ENCODE results near the gene RASGRP3.

RASGRP3 gene

DNA sequence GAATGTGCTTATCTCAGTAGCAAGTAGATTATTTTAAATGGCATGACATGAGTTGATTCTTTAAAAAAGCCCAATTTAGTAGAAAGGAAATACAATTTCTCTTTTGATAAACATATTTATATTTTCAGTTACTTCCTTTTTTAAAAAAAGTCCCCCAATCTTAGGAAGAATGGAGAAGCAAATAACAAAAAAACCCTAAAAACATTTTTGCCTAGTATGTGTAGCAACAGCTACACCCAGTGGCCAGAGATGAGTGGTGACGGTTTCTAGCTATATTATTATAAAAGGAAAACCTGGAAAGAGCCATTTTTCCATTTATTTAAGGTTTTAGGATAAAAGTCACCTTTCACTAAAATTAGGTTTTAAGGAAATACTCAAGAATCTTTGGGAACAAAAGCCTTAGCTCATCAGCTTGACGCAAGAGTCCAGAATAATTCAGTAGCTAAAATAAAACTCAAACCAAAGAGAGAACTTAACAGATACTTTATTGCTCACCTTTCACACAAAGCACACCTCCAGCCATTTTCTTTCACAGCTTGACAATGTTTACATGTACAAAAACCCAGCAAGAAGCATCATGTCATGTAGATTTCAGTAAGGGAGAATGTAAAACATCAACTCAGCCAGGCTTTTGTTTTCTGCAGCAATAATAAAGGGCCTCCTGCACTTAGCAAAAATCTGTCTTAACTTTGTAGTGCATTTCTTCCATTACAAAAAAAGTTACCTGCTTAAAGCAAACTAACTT is 106.9 kb downstream of the RASGRP3 start:
- peak; percentile 60 for TF ChIP-seq RAD21 (IDR thresholded peaks at IDR 0.05; ENCODE audit: low read depth)
- TF ChIP-seq TEAD4 (IDR thresholded peaks at IDR 0.05): no peak
- TF ChIP-seq TCF12 (IDR thresholded peaks at IDR 0.05; ENCODE audit: low read depth): no peak
- TF ChIP-seq, protein P1, sequence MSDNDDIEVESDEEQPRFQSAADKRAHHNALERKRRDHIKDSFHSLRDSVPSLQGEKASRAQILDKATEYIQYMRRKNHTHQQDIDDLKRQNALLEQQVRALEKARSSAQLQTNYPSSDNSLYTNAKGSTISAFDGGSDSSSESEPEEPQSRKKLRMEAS (IDR thresholded peaks at IDR 0.05): no peak

DNA sequence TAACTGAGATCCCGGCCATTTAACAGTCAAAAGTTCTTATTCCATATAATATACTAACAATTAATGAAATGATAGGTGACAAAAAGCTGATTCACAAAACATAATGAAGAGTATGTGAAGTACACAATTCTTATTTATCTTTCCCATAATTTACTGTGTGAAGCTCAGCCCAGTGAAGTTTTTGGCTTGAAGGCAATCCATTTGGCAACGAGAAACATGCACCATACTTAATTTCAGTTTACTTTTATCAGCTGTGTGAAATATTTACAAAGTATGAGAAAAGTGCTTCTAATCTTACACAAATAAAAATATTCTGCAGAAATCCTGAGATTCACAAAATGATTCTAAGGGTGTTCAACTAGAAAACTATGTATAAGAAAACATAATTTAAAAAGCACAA is 110.3 kb downstream of the RASGRP3 start:
- TF ChIP-seq, protein P2, sequence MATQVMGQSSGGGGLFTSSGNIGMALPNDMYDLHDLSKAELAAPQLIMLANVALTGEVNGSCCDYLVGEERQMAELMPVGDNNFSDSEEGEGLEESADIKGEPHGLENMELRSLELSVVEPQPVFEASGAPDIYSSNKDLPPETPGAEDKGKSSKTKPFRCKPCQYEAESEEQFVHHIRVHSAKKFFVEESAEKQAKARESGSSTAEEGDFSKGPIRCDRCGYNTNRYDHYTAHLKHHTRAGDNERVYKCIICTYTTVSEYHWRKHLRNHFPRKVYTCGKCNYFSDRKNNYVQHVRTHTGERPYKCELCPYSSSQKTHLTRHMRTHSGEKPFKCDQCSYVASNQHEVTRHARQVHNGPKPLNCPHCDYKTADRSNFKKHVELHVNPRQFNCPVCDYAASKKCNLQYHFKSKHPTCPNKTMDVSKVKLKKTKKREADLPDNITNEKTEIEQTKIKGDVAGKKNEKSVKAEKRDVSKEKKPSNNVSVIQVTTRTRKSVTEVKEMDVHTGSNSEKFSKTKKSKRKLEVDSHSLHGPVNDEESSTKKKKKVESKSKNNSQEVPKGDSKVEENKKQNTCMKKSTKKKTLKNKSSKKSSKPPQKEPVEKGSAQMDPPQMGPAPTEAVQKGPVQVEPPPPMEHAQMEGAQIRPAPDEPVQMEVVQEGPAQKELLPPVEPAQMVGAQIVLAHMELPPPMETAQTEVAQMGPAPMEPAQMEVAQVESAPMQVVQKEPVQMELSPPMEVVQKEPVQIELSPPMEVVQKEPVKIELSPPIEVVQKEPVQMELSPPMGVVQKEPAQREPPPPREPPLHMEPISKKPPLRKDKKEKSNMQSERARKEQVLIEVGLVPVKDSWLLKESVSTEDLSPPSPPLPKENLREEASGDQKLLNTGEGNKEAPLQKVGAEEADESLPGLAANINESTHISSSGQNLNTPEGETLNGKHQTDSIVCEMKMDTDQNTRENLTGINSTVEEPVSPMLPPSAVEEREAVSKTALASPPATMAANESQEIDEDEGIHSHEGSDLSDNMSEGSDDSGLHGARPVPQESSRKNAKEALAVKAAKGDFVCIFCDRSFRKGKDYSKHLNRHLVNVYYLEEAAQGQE (IDR thresholded peaks at IDR 0.05; ENCODE audit: low read depth): no peak
- no peak for TF ChIP-seq TAF1 (IDR thresholded peaks at IDR 0.05; ENCODE audit: low read depth)
- TF ChIP-seq, protein P1 (IDR thresholded peaks at IDR 0.05): no peak
- TF ChIP-seq YY1 (IDR thresholded peaks at IDR 0.05; ENCODE audit: low read depth): no peak
- TF ChIP-seq EGR1 (IDR thresholded peaks at IDR 0.05): no peak
- TF ChIP-seq TEAD4 (IDR thresholded peaks at IDR 0.05): no peak
- no peak for TF ChIP-seq ZBTB7A (IDR thresholded peaks at IDR 0.05; ENCODE audit: low read depth)
- no peak for TF ChIP-seq CREB1 (IDR thresholded peaks at IDR 0.05; ENCODE audit: low read depth)
- no peak for TF ChIP-seq TCF12 (IDR thresholded peaks at IDR 0.05; ENCODE audit: low read depth)
- no peak for TF ChIP-seq EP300 (IDR thresholded peaks at IDR 0.05; ENCODE audit: borderline replicate concordance)
- no peak for TF ChIP-seq RAD21 (IDR thresholded peaks at IDR 0.05; ENCODE audit: low read depth)
- TF ChIP-seq, protein P3, sequence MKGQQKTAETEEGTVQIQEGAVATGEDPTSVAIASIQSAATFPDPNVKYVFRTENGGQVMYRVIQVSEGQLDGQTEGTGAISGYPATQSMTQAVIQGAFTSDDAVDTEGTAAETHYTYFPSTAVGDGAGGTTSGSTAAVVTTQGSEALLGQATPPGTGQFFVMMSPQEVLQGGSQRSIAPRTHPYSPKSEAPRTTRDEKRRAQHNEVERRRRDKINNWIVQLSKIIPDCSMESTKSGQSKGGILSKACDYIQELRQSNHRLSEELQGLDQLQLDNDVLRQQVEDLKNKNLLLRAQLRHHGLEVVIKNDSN (IDR thresholded peaks at IDR 0.05): no peak
- no peak for TF ChIP-seq NFIC (IDR thresholded peaks at IDR 0.05)
- TF ChIP-seq CEBPB (IDR thresholded peaks at IDR 0.05): no peak

DNA sequence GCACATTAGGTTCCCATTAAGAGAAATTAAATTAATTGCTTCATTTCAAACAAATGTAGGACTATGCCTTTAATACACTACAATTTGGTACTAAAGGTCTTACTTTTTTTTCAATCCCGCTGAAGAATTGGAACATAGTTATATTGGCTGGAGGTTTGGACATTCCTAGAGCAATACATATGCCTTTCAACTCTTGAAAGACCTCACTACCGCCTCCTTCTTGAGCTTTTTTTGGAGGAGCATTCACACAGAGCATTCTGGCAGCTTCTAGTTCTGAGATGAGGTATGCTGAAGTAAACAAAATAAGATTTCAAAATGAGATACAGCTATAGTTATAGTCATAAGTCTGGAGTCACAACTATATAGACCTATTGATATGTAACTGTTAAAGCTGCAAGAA is 111.8 kb downstream of the RASGRP3 start:
- TF ChIP-seq, protein P2 (IDR thresholded peaks at IDR 0.05; ENCODE audit: low read depth): no peak
- TF ChIP-seq YY1 (IDR thresholded peaks at IDR 0.05; ENCODE audit: low read depth) (no peak), ZBTB7A (IDR thresholded peaks at IDR 0.05; ENCODE audit: low read depth) (no peak), FOXM1 (IDR thresholded peaks at IDR 0.05; ENCODE audit: borderline replicate concordance, low read depth) (no peak), NFIC (IDR thresholded peaks at IDR 0.05) (no peak), EP300 (IDR thresholded peaks at IDR 0.05; ENCODE audit: borderline replicate concordance) (no peak)

DNA sequence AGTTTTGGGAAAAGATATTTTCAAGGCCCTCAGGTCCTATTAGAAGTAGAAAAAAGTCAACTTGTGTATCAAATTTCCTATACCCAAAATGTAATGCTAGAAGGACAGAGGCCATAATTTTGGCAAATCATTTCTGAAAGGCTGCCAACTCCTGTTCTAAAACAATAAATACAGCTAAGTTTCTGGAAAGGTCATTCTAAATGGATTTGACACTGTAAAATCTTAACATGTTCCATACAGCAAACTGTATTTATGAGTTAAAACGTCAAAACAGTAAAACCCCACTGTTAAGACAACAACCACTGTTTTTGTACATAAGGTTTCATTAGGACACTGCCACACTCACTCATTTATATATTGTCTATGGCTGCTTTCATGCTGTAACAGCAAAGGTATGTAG is 113.0 kb downstream of the RASGRP3 start:
- no peak for TF ChIP-seq NFIC (IDR thresholded peaks at IDR 0.05)
- TF ChIP-seq TCF12 (IDR thresholded peaks at IDR 0.05; ENCODE audit: low read depth): no peak
- no peak for TF ChIP-seq EP300 (IDR thresholded peaks at IDR 0.05; ENCODE audit: borderline replicate concordance)
- TF ChIP-seq, protein P2 (IDR thresholded peaks at IDR 0.05; ENCODE audit: low read depth): no peak
- no peak for TF ChIP-seq FOXM1 (IDR thresholded peaks at IDR 0.05; ENCODE audit: borderline replicate concordance, low read depth)
- TF ChIP-seq ZBTB7A (IDR thresholded peaks at IDR 0.05; ENCODE audit: low read depth): no peak
- TF ChIP-seq TAF1 (IDR thresholded peaks at IDR 0.05; ENCODE audit: low read depth): no peak
- no peak for TF ChIP-seq EGR1 (IDR thresholded peaks at IDR 0.05)
- TF ChIP-seq CEBPB (IDR thresholded peaks at IDR 0.05): no peak
- TF ChIP-seq, protein P1 (IDR thresholded peaks at IDR 0.05): no peak
- no peak for TF ChIP-seq CREB1 (IDR thresholded peaks at IDR 0.05; ENCODE audit: low read depth)
- no peak for TF ChIP-seq TEAD4 (IDR thresholded peaks at IDR 0.05)
- TF ChIP-seq YY1 (IDR thresholded peaks at IDR 0.05; ENCODE audit: low read depth): no peak
- TF ChIP-seq RAD21 (IDR thresholded peaks at IDR 0.05; ENCODE audit: low read depth): no peak
- TF ChIP-seq, protein P3 (IDR thresholded peaks at IDR 0.05): no peak

All from Ishikawa (cell line).